OCI-LY7 (cell line): ENCODE measurements around the gene B4GALNT4.
"Not testable (repeated sequence)": the region's sequence is repeated elsewhere in the genome, so short reads cannot be mapped to it uniquely, and the experiment has no call there.

Experiments
- CTCF ChIP-seq: fragments of 200-600 bp; sonication (generic); conservative IDR thresholded peaks from 2 replicates; pipeline ENCODE4 v1.5.1; 2014; ENCODE audit warnings: mild to moderate bottlenecking, antibody characterized with exemption, low read length, moderate library complexity, mixed read lengths
- EZH2phosphoT487 ChIP-seq: fragments of 200-600 bp; sonication (generic); IDR thresholded peaks from 2 replicates; pipeline ENCODE4 v1.6.1; 2018; ENCODE audit warnings: low read depth, borderline replicate concordance, mild to moderate bottlenecking, mixed run types, antibody characterized with exemption, low read length, moderate library complexity, mixed read lengths

GRCh38 chr11:410711-411110, 41.4 kb downstream of the B4GALNT4 start:
- TF ChIP-seq CTCF, EZH2phosphoT487: not testable (repeated sequence)
